GM21360 (cell line): ENCODE results near the gene IFNA21.
"Not testable (repeated sequence)": the region's sequence is repeated elsewhere in the genome, so short reads cannot be mapped to it uniquely, and the experiment has no call there.

Experiments used
- ATAC-seq: cut with Tn5 transposase; IDR thresholded peaks from one replicate; pipeline ENCODE4 v1.9.1; 2021; ENCODE audit warnings: mild to moderate bottlenecking, moderate library complexity; ENCODE audit not compliant: unreplicated experiment

The IFNA21 gene

DNA sequence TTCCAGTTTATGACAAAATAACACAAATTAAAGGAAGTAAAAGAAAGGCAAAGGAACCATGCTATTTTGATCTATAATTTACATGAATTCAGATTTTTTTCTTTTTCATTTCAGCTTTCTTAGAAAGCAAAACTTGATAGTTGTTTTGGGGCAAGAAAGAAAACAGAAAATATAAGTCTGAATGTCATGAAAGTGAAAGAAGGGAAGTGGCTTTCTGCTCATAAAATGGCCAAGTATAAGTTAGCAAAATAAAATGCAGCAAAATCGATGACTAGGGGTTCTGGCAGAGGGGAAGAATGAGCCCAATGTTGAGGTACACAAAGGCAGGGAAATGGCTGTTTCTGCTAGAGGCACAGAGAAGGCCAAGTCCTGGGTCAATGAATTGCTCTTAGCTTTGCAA is 21.9 kb downstream of the IFNA21 start:
- ATAC-seq: peak; percentile 70

DNA sequence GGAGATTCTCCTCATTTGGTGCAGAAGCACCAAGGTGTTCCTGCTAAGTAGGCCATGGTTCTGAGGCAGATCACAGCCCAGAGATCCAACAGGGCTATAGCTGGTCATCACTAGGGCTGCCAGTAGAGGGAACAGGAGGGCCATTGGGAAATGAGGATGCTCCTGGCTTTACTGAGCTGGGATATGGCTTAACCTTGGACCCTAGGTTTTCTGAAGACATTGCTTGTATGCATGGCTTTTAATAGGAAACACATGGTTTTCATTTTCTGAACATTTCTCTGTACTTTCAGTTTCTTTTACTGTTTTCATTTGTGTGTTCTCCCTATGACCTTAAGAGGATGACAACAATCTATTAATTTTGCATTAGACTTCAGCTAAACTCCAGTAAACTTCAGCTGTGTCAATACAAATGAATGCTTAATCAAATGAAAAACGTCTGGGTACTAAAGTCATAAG is 25.0 kb downstream of the IFNA21 start, which contains the start of gene IFNW1:
TSS of gene IFNW1 (minus strand) at position 406 of the 456 bp plus-strand sequence. CDS start at position 144, 262 bp downstream.
- peak; percentile 54 for ATAC-seq

DNA sequence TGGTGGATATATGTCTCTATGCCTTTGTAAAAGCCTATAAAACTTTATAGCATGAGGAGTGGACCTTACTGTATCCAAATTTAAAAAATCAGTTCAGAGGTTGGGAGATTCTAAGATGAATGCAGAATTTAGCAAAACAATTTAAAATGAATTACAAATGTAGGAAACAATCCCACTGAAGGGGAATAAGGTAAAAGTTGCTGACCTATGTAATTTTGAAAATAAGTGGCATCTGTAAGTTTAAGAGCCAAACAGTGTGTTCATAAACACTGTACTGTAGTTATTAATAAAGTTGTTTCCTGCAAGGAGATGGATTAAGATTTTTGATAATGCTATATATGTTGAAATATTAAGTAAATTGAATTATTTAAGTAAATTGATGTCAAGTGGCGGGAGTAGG is 29.4 kb downstream of the IFNA21 start:
- ATAC-seq: no peak

DNA sequence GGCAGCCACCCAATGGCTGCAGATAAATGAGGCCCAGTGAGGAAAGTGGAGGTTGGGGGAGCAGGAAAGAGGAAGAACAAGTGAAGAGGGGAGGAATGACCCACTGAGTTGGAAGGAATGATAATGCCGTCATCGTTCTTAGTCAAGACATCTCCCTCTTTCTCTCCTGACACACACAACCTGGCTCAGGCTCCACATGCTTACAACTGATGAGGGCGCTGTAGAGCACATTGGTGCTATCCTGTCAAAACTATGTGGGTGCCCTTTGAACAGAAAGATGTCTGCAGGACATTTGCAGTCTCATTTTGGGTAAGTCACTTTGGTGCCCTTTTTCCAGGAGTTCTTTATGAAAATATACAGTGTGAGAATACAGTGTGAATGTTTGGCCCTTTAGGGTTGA is 30.7 kb downstream of the IFNA21 start:
- no peak for ATAC-seq

GRCh38 chr9:21128186-21128585 is 38.3 kb downstream of the IFNA21 start:
- ATAC-seq: not testable (repeated sequence)

DNA sequence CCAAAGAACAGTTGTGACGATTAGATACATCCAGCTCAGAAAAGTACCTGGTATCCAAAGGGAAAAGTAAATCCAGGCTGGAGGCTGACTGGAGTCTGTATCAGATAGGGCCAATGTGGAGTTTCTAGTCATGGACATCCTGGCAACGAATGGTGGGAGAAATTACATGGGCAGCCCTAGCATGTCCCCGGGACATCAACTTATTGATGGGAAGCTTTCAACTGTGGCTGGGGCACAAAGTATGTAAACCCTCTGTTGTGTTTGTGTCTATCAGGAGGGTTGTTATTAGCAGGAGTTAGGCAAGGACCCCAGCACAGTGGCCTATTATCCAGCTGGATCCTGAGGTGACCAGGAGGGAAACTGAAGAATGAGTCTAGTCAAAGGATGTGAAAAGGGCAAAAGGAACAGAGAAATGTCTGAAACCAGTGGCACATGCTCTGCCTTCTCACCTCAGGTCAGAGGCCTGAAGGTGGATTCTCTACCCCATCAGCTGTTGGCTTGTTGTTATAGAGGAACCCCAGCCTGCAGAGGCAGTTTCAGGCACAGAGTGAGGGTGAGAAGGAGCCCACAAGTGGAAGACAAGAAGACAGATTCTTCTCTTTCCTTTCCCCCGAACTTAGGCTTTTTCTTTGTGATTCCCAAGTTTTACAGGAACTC is 44.7 kb downstream of the IFNA21 start:
- ATAC-seq: peak; percentile 97

- no peak for ATAC-seq
Observed at GRCh38 chr9:21121079-21121478, 45.4 kb downstream of the IFNA21 start.

GRCh38 chr9:21119093-21119770 is 47.2 kb downstream of the IFNA21 start:
- ATAC-seq: peak; percentile 49
